ENCODE results near the gene SDR42E2. TPM values are rescaled to one million over a fixed set of nuclear protein-coding genes. Genes with fewer than 3 reads are reported as not detected.
A peak's percentile ranks its signal among the peaks of the same experiment; 100 is the strongest.
"Not testable (repeated sequence)": the region's sequence is repeated elsewhere in the genome, so short reads cannot be mapped to it uniquely, and the experiment has no call there.

Gene SDR42E2
- total RNA-seq, 1 experiment from 2014 or later = not detected

- DNase-seq (ENCODE audit: low read depth) = no peak
Measured at GRCh38 chr16:22213801-22214200, 51.5 kb downstream of the SDR42E2 start.

- DNase-seq (ENCODE audit: low read depth) = no peak
Measured at GRCh38 chr16:22214402-22214801, 52.1 kb downstream of the SDR42E2 start.

GRCh38 chr16:22214889-22215288, 52.6 kb downstream of the SDR42E2 start:
- DNase-seq (ENCODE audit: low read depth) = no peak

GRCh38 chr16:22216191-22216831, 54.0 kb downstream of the SDR42E2 start:
- peak; percentile 34 for DNase-seq (ENCODE audit: low read depth)

- not testable (repeated sequence) for DNase-seq (ENCODE audit: low read depth)
Measured at GRCh38 chr16:22216832-22217225, 54.5 kb downstream of the SDR42E2 start.

GRCh38 chr16:22217890-22218730, 55.8 kb downstream of the SDR42E2 start:
- DNase-seq (ENCODE audit: low read depth) = no peak

- DNase-seq (ENCODE audit: low read depth) = no peak
Measured at GRCh38 chr16:22219389-22220068, 57.2 kb downstream of the SDR42E2 start.

GRCh38 chr16:22220069-22220440, 57.7 kb downstream of the SDR42E2 start:
- DNase-seq (ENCODE audit: low read depth) = no peak

- DNase-seq (ENCODE audit: low read depth) = peak; percentile 31
Measured at GRCh38 chr16:22220714-22221113, 58.4 kb downstream of the SDR42E2 start.

GRCh38 chr16:22222006-22222405, 59.7 kb downstream of the SDR42E2 start:
- no peak for DNase-seq (ENCODE audit: low read depth)

GRCh38 chr16:22222998-22223397, 60.7 kb downstream of the SDR42E2 start:
- no peak for DNase-seq (ENCODE audit: low read depth)

GRCh38 chr16:22225060-22225459, 62.8 kb downstream of the SDR42E2 start:
- no peak for DNase-seq (ENCODE audit: low read depth)

GRCh38 chr16:22229889-22230288, 67.6 kb downstream of the SDR42E2 start:
- DNase-seq (ENCODE audit: low read depth) = no peak

GRCh38 chr16:22232277-22233036, 70.2 kb downstream of the SDR42E2 start:
- peak; percentile 42 for DNase-seq (ENCODE audit: low read depth)

GRCh38 chr16:22233037-22233372, 70.7 kb downstream of the SDR42E2 start:
- DNase-seq (ENCODE audit: low read depth) = no peak

GRCh38 chr16:22235839-22236745, 73.8 kb downstream of the SDR42E2 start:
- no peak for DNase-seq (ENCODE audit: low read depth)

GRCh38 chr16:22239131-22239805, 77.0 kb downstream of the SDR42E2 start:
- no peak for DNase-seq (ENCODE audit: low read depth)

- DNase-seq (ENCODE audit: low read depth) = no peak
Measured at GRCh38 chr16:22240023-22240710, 77.9 kb downstream of the SDR42E2 start.
